PC-3 (cell line): ENCODE data around the gene FOXI3.

Experiments used
- EZH2phosphoT487 ChIP-seq: fragments of 300-600 bp; sonication (generic); IDR thresholded peaks from 2 replicates; pipeline ENCODE4 v1.6.1; 2018; ENCODE audit warnings: mild to moderate bottlenecking, antibody characterized with exemption, low read length, borderline replicate concordance
- TF ChIP-seq, protein P1 (sequence below): fragments of 300-600 bp; sonication (generic); conservative IDR thresholded peaks from 2 replicates; pipeline ENCODE4 v1.5.1; 2017; ENCODE audit warnings: antibody characterized with exemption, low read depth, mild to moderate bottlenecking, low read length

DNA sequence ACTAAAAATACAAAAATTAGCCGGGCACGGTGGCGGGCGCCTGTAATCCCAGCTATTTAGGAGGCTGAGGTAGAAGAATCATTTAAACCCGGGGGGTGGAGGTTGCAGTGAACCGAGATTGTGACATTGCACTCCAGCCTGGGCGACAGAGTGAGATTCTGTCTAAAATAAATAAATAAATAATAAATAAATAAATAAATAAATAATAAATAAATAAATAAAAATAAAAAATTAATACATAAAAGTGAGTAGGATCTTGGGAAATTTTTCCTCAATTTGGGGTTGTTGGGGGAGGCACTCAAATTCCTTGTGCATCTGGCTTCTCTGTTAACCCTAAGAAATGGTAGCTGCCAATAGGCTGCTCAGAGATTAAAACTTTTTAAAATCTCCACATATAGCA, 20.3 kb upstream of the FOXI3 start:
- TF ChIP-seq, protein P1, sequence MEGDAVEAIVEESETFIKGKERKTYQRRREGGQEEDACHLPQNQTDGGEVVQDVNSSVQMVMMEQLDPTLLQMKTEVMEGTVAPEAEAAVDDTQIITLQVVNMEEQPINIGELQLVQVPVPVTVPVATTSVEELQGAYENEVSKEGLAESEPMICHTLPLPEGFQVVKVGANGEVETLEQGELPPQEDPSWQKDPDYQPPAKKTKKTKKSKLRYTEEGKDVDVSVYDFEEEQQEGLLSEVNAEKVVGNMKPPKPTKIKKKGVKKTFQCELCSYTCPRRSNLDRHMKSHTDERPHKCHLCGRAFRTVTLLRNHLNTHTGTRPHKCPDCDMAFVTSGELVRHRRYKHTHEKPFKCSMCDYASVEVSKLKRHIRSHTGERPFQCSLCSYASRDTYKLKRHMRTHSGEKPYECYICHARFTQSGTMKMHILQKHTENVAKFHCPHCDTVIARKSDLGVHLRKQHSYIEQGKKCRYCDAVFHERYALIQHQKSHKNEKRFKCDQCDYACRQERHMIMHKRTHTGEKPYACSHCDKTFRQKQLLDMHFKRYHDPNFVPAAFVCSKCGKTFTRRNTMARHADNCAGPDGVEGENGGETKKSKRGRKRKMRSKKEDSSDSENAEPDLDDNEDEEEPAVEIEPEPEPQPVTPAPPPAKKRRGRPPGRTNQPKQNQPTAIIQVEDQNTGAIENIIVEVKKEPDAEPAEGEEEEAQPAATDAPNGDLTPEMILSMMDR: no peak
- no peak for TF ChIP-seq EZH2phosphoT487
